ENCODE results near the gene UBE2O. TPM values are rescaled to one million over a fixed set of nuclear protein-coding genes. Genes with fewer than 3 reads are reported as not detected.

The UBE2O gene
- total RNA-seq, 1 experiment from 2014 or later, result 57.4 TPM

GRCh38 chr17:76492989-76493501 is 40.1 kb upstream of the UBE2O start:
- intact Hi-C loops (cut with micrococcal nuclease; ENCODE audit: unreplicated experiment), result no loop called here
- no peak overlapping the region for H3K4me3 ChIP-seq (ENCODE audit: low read depth, low read length, poor library complexity, severe bottlenecking)
- TF ChIP-seq CTCF (conservative IDR thresholded peaks at IDR 0.05; ENCODE audit: low read depth, low read length) (no peak), EZH2 (IDR thresholded peaks at IDR 0.05; ENCODE audit: borderline replicate concordance, low read depth, low read length, poor library complexity, severe bottlenecking) (no peak)
- H3K36me3 ChIP-seq (ENCODE audit: insufficient read depth, low read length, poor library complexity, severe bottlenecking), result no peaks in the 10 kb centered on the region
- no peak overlapping the region for H3K27ac ChIP-seq (ENCODE audit: low read depth, low read length, poor library complexity, severe bottlenecking)
- DNase-seq (ENCODE audit: low spot score), result no peak
- ChIA-PET CTCF (no interaction called here), POLR2A (ENCODE audit: low non-redundant PET) (no interaction called here)
- no peaks in the 10 kb centered on the region for H3K9me3 ChIP-seq (ENCODE audit: low read depth, low read length, poor library complexity, severe bottlenecking)
- no TSS peak for BruUV-seq (replicated peaks)
- peaks cover 37% of the 10 kb centered on the region for H3K4me1 ChIP-seq (ENCODE audit: insufficient read depth, low read length, poor library complexity, severe bottlenecking)
- no peaks in the 10 kb centered on the region for H3K27me3 ChIP-seq (replicated peaks; ENCODE audit: insufficient read depth, low read depth, low read length, poor library complexity)

- H3K36me3 ChIP-seq (ENCODE audit: insufficient read depth, low read length, poor library complexity, severe bottlenecking), result no peaks in the 10 kb centered on the region
- ChIA-PET CTCF (interaction anchor here (0.5 kb wide), 1 partner anchor 35 kb away, joined by 12 read pairs; no protein-coding TSS in a partner anchor), POLR2A (ENCODE audit: low non-redundant PET) (no interaction called here)
- peaks cover 30% of the 10 kb centered on the region for H3K4me1 ChIP-seq (ENCODE audit: insufficient read depth, low read length, poor library complexity, severe bottlenecking)
- H3K4me3 ChIP-seq (ENCODE audit: low read depth, low read length, poor library complexity, severe bottlenecking), result no peak overlapping the region
- intact Hi-C loops (cut with micrococcal nuclease; ENCODE audit: unreplicated experiment), result no loop called here
- H3K27me3 ChIP-seq (replicated peaks; ENCODE audit: insufficient read depth, low read depth, low read length, poor library complexity), result no peaks in the 10 kb centered on the region
- H3K27ac ChIP-seq (ENCODE audit: low read depth, low read length, poor library complexity, severe bottlenecking), result no peak overlapping the region
- BruUV-seq (replicated peaks), result no TSS peak
- DNase-seq (ENCODE audit: low spot score), result no peak
- TF ChIP-seq EZH2 (IDR thresholded peaks at IDR 0.05; ENCODE audit: borderline replicate concordance, low read depth, low read length, poor library complexity, severe bottlenecking) (no peak), CTCF (conservative IDR thresholded peaks at IDR 0.05; ENCODE audit: low read depth, low read length) (no peak)
- H3K9me3 ChIP-seq (ENCODE audit: low read depth, low read length, poor library complexity, severe bottlenecking), result no peaks in the 10 kb centered on the region
Measured at GRCh38 chr17:76492123-76492988, 39.4 kb upstream of the UBE2O start.

- BruUV-seq (replicated peaks), result no TSS peak
- POLR2A ChIA-PET (ENCODE audit: low non-redundant PET), result no interaction called here
- CTCF ChIA-PET, result no interaction called here
Measured at GRCh38 chr17:76491271-76492122, 38.5 kb upstream of the UBE2O start.

More at GRCh38 chr17:76491271-76492122, 38.5 kb upstream of the UBE2O start:
- DNase-seq (ENCODE audit: low spot score), result no peak
- intact Hi-C loops (cut with micrococcal nuclease; ENCODE audit: unreplicated experiment), result no loop called here
- H3K4me3 ChIP-seq (ENCODE audit: low read depth, low read length, poor library complexity, severe bottlenecking), result no peak overlapping the region
- no peak overlapping the region for H3K27ac ChIP-seq (ENCODE audit: low read depth, low read length, poor library complexity, severe bottlenecking)
- H3K9me3 ChIP-seq (ENCODE audit: low read depth, low read length, poor library complexity, severe bottlenecking), result no peaks in the 10 kb centered on the region
- H3K4me1 ChIP-seq (ENCODE audit: insufficient read depth, low read length, poor library complexity, severe bottlenecking), result peaks cover 25% of the 10 kb centered on the region
- no peaks in the 10 kb centered on the region for H3K27me3 ChIP-seq (replicated peaks; ENCODE audit: insufficient read depth, low read depth, low read length, poor library complexity)
- no peaks in the 10 kb centered on the region for H3K36me3 ChIP-seq (ENCODE audit: insufficient read depth, low read length, poor library complexity, severe bottlenecking)
- TF ChIP-seq CTCF (conservative IDR thresholded peaks at IDR 0.05; ENCODE audit: low read depth, low read length), result no peak
- no peak for TF ChIP-seq EZH2 (IDR thresholded peaks at IDR 0.05; ENCODE audit: borderline replicate concordance, low read depth, low read length, poor library complexity, severe bottlenecking)
